Breast epithelium (tissue), 4 donors: ENCODE results near the gene HAPLN1. TPM values are rescaled to one million over a fixed set of nuclear protein-coding genes. Genes with fewer than 3 reads are reported as not detected.

ENCODE experiments used
- DNase-seq, 2 donors: peaks; one replicate each; pipeline ENCODE4 v3.0.0-alpha.2; 2019; ENCODE audit warnings: low spot score in 2 of 2
- H3K27ac ChIP-seq, 2 donors: fragments of 200-600 bp; sonication (generic) in 1 of 2; one replicate each; pipeline ENCODE4 v1.5.1; 2016 to 2019; ENCODE audit warnings: mild to moderate bottlenecking in 1 of 2
- H3K27me3 ChIP-seq, 2 donors: fragments of 200-600 bp; sonication (generic) in 1 of 2; one replicate each; pipeline versions ENCODE4 v1.5.1 to v1.6.0; 2017 to 2019; ENCODE audit warnings: control low read depth in 1 of 2, mild to moderate bottlenecking in 1 of 2
- H3K36me3 ChIP-seq: fragments of 200-600 bp; one replicate; pipeline ENCODE4 v1.5.1; 2019
- H3K4me1 ChIP-seq, 2 donors: fragments of 200-600 bp; sonication (generic); one replicate each; pipeline ENCODE4 v1.5.1; 2016 to 2019; ENCODE audit warnings: control low read depth in 1 of 2
- H3K4me3 ChIP-seq, 3 donors: fragments of 200-600 bp; sonication (generic); 1 replicate in 2 of 3; 2 replicates in 1 of 3; pipeline ENCODE4 v1.5.1; 2016 to 2019; ENCODE audit warnings: mild to moderate bottlenecking in 3 of 3, moderate library complexity in 2 of 3
- H3K9me3 ChIP-seq, 2 donors: fragments of 200-600 bp; sonication (generic) in 1 of 2; one replicate each; pipeline ENCODE4 v1.5.1; 2016 to 2019; ENCODE audit warnings: control low read depth in 1 of 2
- CTCF ChIP-seq, 3 donors: fragments of 450-650 bp; IDR thresholded peaks; one replicate each; pipeline ENCODE4 v1.5.1; 2016 to 2017; ENCODE audit warnings: antibody characterized with exemption in 3 of 3, mild to moderate bottlenecking in 3 of 3, moderate library complexity in 3 of 3
- POLR2A ChIP-seq: fragments of 450-650 bp; IDR thresholded peaks from one replicate; pipeline ENCODE4 v1.6.1; 2016; ENCODE audit warnings: antibody characterized with exemption, mild to moderate bottlenecking, moderate library complexity
- POLR2AphosphoS5 ChIP-seq, 3 donors: sonication (generic); formaldehyde crosslinking; IDR thresholded peaks; one replicate each; pipeline ENCODE4 v1.6.1; 2017; ENCODE audit warnings: antibody characterized with exemption in 3 of 3
- intact Hi-C: fragments of 100-400 bp; cut with DNase I; formaldehyde crosslinking; loops from one replicate; pipeline ENCODE4 v1.15.1; 2023; ENCODE audit warnings: low total_unique reads
- total RNA-seq, 3 donors: library from RNA; depleted of rRNA; stranded (reverse); fragments of >200 nt; gene quantifications; one replicate each; pipeline ENCODE4 v1.1.0, GENCODE V29; 2016

HAPLN1 gene
- total RNA-seq, 3 donors from 2014 or later: not detected

DNA sequence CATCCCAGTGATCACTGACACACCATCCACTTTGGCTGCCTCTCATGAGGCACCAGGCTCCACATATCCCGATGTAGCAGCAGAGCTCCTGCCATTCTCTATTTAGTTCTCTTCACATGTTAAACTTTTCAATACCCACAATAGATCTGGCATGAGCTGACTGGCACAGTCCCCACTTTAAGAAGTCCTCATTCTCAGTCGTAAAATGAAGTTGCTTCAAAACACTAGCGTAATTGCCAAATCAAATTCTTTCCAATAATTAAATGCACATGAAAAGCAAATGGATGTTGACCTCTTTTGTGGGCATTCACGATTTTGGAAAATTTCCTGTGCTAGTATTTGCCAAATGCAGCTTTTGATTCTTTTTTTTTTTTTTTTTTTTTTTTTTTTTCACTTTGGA, 32.4 kb downstream of the HAPLN1 start:
- Histone ChIP-seq H3K27me3 (no peaks in the 10 kb centered on the region), H3K4me3 (no peak overlapping the region), H3K4me1 (no peaks in the 10 kb centered on the region), H3K36me3 (no peaks in the 10 kb centered on the region), H3K9me3 (no peaks in the 10 kb centered on the region), H3K27ac (no peak overlapping the region)
- DNase-seq: no peak
- intact Hi-C loops: no loop called here
- no peak for TF ChIP-seq CTCF (IDR thresholded peaks at IDR 0.05)
- TF ChIP-seq POLR2A: no peak
- TF ChIP-seq POLR2AphosphoS5 (IDR thresholded peaks at IDR 0.05): no peak

GRCh38 chr5:83687124-83687619, 33.5 kb downstream of the HAPLN1 start:
- no peak for DNase-seq

DNA sequence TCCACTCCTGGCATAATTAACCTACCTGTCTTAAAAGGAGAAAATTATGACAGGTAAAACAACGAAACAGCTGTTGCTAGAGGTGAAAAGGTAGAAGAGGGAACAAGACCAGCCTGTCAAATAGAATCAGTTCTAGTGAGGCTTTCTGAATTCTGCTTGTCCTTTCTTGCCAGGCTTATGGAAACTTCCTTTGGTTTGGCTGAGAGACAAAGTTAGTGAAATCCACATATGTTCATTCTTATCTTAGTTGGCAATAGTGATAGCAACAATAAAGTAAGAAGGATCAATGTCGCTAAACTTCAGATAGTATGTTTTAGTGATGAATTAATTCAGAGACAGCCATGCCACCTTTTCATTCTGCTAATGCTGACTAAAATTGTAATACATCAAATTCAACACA, 34.4 kb downstream of the HAPLN1 start:
- TF ChIP-seq POLR2A (no peak), CTCF (IDR thresholded peaks at IDR 0.05) (no peak), POLR2AphosphoS5 (IDR thresholded peaks at IDR 0.05) (no peak)
- Histone ChIP-seq H3K36me3 (no peaks in the 10 kb centered on the region), H3K27me3 (no peaks in the 10 kb centered on the region), H3K9me3 (no peaks in the 10 kb centered on the region), H3K27ac (no peak overlapping the region), H3K4me3 (no peak overlapping the region), H3K4me1 (no peaks in the 10 kb centered on the region)
- DNase-seq: no peak
- intact Hi-C loops: no loop called here

More at GRCh38 chr5:83687124-83687619, 33.5 kb downstream of the HAPLN1 start:
- Histone ChIP-seq H3K27me3 (no peaks in the 10 kb centered on the region), H3K27ac (no peak overlapping the region), H3K9me3 (no peaks in the 10 kb centered on the region), H3K4me3 (no peak overlapping the region), H3K36me3 (no peaks in the 10 kb centered on the region), H3K4me1 (no peaks in the 10 kb centered on the region)
- intact Hi-C loops: no loop called here
- TF ChIP-seq CTCF (IDR thresholded peaks at IDR 0.05) (no peak), POLR2A (no peak), POLR2AphosphoS5 (IDR thresholded peaks at IDR 0.05) (no peak)

- Histone ChIP-seq H3K36me3 (no peaks in the 10 kb centered on the region), H3K4me1 (no peaks in the 10 kb centered on the region), H3K27ac (no peak overlapping the region), H3K9me3 (no peaks in the 10 kb centered on the region), H3K4me3 (no peak overlapping the region), H3K27me3 (no peaks in the 10 kb centered on the region)
- DNase-seq: no peak
- intact Hi-C loops: no loop called here
- TF ChIP-seq POLR2AphosphoS5 (IDR thresholded peaks at IDR 0.05): no peak
- no peak for TF ChIP-seq CTCF (IDR thresholded peaks at IDR 0.05)
- no peak for TF ChIP-seq POLR2A
Observed at GRCh38 chr5:83683836-83684235, 36.8 kb downstream of the HAPLN1 start.

GRCh38 chr5:83672646-83673045, 48.0 kb downstream of the HAPLN1 start:
- no peak overlapping the region for H3K27ac ChIP-seq
- no peaks in the 10 kb centered on the region for H3K27me3 ChIP-seq
- no peak overlapping the region for H3K4me3 ChIP-seq
- DNase-seq: no peak
- no peaks in the 10 kb centered on the region for H3K9me3 ChIP-seq
- intact Hi-C loops: no loop called here
- TF ChIP-seq POLR2AphosphoS5 (IDR thresholded peaks at IDR 0.05) (no peak), CTCF (IDR thresholded peaks at IDR 0.05) (no peak), POLR2A (no peak)
- no peaks in the 10 kb centered on the region for H3K36me3 ChIP-seq
- H3K4me1 ChIP-seq: no peaks in the 10 kb centered on the region
